CD4-positive, alpha-beta T cell treated with Interferon alpha-2 for 1 hour (primary cell): ENCODE data around the gene EIF4E2.

Source experiments
- DNase-seq, 2 donors: peaks; one replicate each; pipeline ENCODE4 v3.0.0-alpha.2; 2020 to 2022

EIF4E2 gene

GRCh38 chr2:232550354-232551249 is at the start of gene EIF4E2, which contains the start of gene TIGD1:
EIF4E2 (plus strand) TSS chr2:232550689; CDS start chr2:232550725, 36 bp downstream.
TIGD1 (minus strand) TSS chr2:232550557; CDS start chr2:232549882, 675 bp downstream.
- DNase-seq = peak; percentile 90 to 92

- DNase-seq = no peak
These were observed 49.1 kb upstream of the EIF4E2 start for GRCh38 chr2:232501331-232501771.

- DNase-seq = no peak
These were observed 48.6 kb upstream of the EIF4E2 start for GRCh38 chr2:232501794-232502390.

GRCh38 chr2:232502511-232502910 is 48.0 kb upstream of the EIF4E2 start:
- DNase-seq = no peak

GRCh38 chr2:232502911-232503808 is 47.3 kb upstream of the EIF4E2 start:
- DNase-seq = peak; percentile 15 to 27

GRCh38 chr2:232503809-232504323 is 46.6 kb upstream of the EIF4E2 start:
- no peak for DNase-seq

GRCh38 chr2:232504438-232504837 is 46.1 kb upstream of the EIF4E2 start:
- DNase-seq = no peak

GRCh38 chr2:232505856-232506255 is 44.6 kb upstream of the EIF4E2 start:
- no peak for DNase-seq

- no peak for DNase-seq
These were observed 43.8 kb upstream of the EIF4E2 start for GRCh38 chr2:232506709-232507108.

GRCh38 chr2:232508251-232508650 is 42.2 kb upstream of the EIF4E2 start:
- DNase-seq = no peak

GRCh38 chr2:232511336-232511890 is 39.1 kb upstream of the EIF4E2 start:
- no peak for DNase-seq

GRCh38 chr2:232512602-232513001 is 37.9 kb upstream of the EIF4E2 start:
- no peak for DNase-seq

- DNase-seq = no peak
These were observed 37.1 kb upstream of the EIF4E2 start for GRCh38 chr2:232513353-232513752.

GRCh38 chr2:232515639-232516038 is 34.9 kb upstream of the EIF4E2 start:
- no peak for DNase-seq

GRCh38 chr2:232516551-232516950 is 33.9 kb upstream of the EIF4E2 start:
- no peak for DNase-seq

- no peak for DNase-seq
These were observed 31.6 kb upstream of the EIF4E2 start for GRCh38 chr2:232518844-232519243.

- no peak for DNase-seq
These were observed 30.7 kb upstream of the EIF4E2 start, which contains the start of gene PRSS56 for GRCh38 chr2:232519581-232520438. PRSS56 (plus strand) TSS chr2:232520388; CDS start chr2:232520599, 211 bp downstream.

GRCh38 chr2:232520489-232520888 is 30.0 kb upstream of the EIF4E2 start:
- DNase-seq = no peak

- DNase-seq = no peak
These were observed 29.4 kb upstream of the EIF4E2 start for GRCh38 chr2:232521098-232521497.

GRCh38 chr2:232521959-232522622 is 28.4 kb upstream of the EIF4E2 start:
- DNase-seq = peak; percentile 45 to 60
